Aorta (tissue), 5 donors: ENCODE data around the gene DENND1A. TPM values are rescaled to one million over a fixed set of nuclear protein-coding genes. Genes with fewer than 3 reads are reported as not detected.

Experiments used
- ATAC-seq: fragments of 200-7000 bp; cut with Tn5 transposase; one replicate; pipeline ENCODE4 v1.9.1; 2022; ENCODE audit warnings: moderate library complexity; ENCODE audit not compliant: low FRiP score
- DNase-seq, 2 donors: peaks; one replicate each; pipeline ENCODE4 v3.0.0-alpha.2; 2020
- H3K27ac ChIP-seq, 2 donors: one replicate each; pipeline ENCODE4 v1.5.1; 2013; ENCODE audit warnings: low read length in 2 of 2, mild to moderate bottlenecking in 2 of 2, moderate library complexity in 2 of 2, control low read depth in 1 of 2, inconsistent platforms in 1 of 2, low read depth in 1 of 2
- H3K27me3 ChIP-seq, 2 donors: one replicate each; pipeline ENCODE4 v1.6.1; 2013; ENCODE audit warnings: control low read depth in 1 of 2, low read length in 1 of 2, mild to moderate bottlenecking in 1 of 2, moderate library complexity in 1 of 2; ENCODE audit not compliant: insufficient read depth in 2 of 2, control insufficient read depth in 1 of 2
- H3K36me3 ChIP-seq, 2 donors: one replicate each; pipeline ENCODE4 v1.6.1; 2013; ENCODE audit warnings: control low read depth in 1 of 2, low read length in 1 of 2, mild to moderate bottlenecking in 1 of 2; ENCODE audit not compliant: insufficient read depth in 2 of 2, control insufficient read depth in 1 of 2
- H3K4me1 ChIP-seq, 2 donors: one replicate each; pipeline ENCODE4 v1.6.1; 2013; ENCODE audit warnings: low read length in 2 of 2, control low read depth in 1 of 2, mild to moderate bottlenecking in 1 of 2, moderate library complexity in 1 of 2; ENCODE audit not compliant: insufficient read depth in 2 of 2, control insufficient read depth in 1 of 2
- H3K4me3 ChIP-seq, 2 donors: one replicate each; pipeline ENCODE4 v1.5.1; 2013; ENCODE audit warnings: low read length in 2 of 2, control low read depth in 1 of 2, mild to moderate bottlenecking in 1 of 2
- H3K9me3 ChIP-seq: one replicate; pipeline ENCODE4 v1.6.1; 2013; ENCODE audit warnings: mild to moderate bottlenecking, low read length; ENCODE audit not compliant: control insufficient read depth
- WGBS, 2 donors: extraction: QIAGEN DNeasy Blood & Tissue Kit; methylation state at CpG; one replicate each; pipeline ENCODE4 v1.1.7; 2013; 5-methylcytosine and 5-hydroxymethylcytosine counted together
- intact Hi-C, 2 donors: fragments of 100-400 bp; cut with DNase I; formaldehyde crosslinking; loops; one replicate each; pipeline versions ENCODE4 v1.14.2 to v1.15.0; 2022
- polyA plus RNA-seq, 2 donors: library from polyadenylated mRNA; stranded (reverse); fragments of 200-250 nt; gene quantifications; one replicate each; pipeline ENCODE4 v1.2.3, GENCODE V29; 2013
- total RNA-seq, 2 donors: library from RNA; stranded (reverse); fragmentation: NEBNext Ultra II Directional; extraction: Animal tissue kit (Norgen Biotek cat#: 25700); gene quantifications; one replicate each; pipeline ENCODE4 v1.2.1, GENCODE V29; 2021
- donor health status: healthy with polysubstance abuse.
- donor health status: Bipolar disorder and iron deficiency.
- donor health status: DM: no; HTN: no; CAD: no.
- donor health status: DM: no; HTN: no; CAD: no.
- donor health status: DM: yes; HTN: yes; CAD: no.

DENND1A gene
- total and polyA plus RNA-seq, 4 donors = 6.9 to 31.4 (median 15.3) TPM

DNA sequence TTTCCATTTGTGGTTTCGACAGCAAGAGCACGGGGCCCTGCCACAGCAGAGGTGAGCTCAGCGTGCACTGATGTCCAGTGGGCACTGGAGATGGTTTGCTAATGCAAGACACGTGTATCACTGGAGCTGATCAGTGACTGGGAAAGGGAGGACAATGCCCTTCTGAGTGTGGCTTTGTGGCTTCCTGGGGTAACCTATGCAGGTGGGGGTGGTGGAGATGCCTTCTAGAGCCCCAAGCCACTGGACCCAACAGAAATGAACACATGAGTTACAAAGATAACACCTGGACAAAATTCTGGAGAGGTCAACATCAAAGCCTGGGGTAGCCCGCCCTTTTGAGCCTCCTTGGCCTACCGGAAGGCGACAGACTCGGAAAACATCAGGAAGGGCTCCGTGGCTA, 312.6 kb downstream of the DENND1A start:
- intact Hi-C loops = no loop called here
- H3K9me3 ChIP-seq = no peaks in the 10 kb centered on the region
- no peak overlapping the region for H3K27ac ChIP-seq
- 98% methylated on average over 9 of the region's 9 CpGs for WGBS, 2 donors
- no peak overlapping the region for H3K4me3 ChIP-seq
- DNase-seq (no peak), ATAC-seq (no peak)
- H3K27me3 ChIP-seq = no peaks in the 10 kb centered on the region
- H3K36me3 ChIP-seq = no peaks in the 10 kb centered on the region
- no peaks in the 10 kb centered on the region for H3K4me1 ChIP-seq

GRCh38 chr9:123616707-123617106, 313.2 kb downstream of the DENND1A start:
- H3K27me3 ChIP-seq = no peaks in the 10 kb centered on the region
- H3K27ac ChIP-seq = no peak overlapping the region
- DNase-seq (no peak), ATAC-seq (no peak)
- H3K9me3 ChIP-seq = no peaks in the 10 kb centered on the region
- no peaks in the 10 kb centered on the region for H3K4me1 ChIP-seq
- WGBS, 2 donors = 97 to 98% methylated on average over 8 of the region's 8 CpGs
- intact Hi-C loops = no loop called here
- no peak overlapping the region for H3K4me3 ChIP-seq
- H3K36me3 ChIP-seq = no peaks in the 10 kb centered on the region

- no peak overlapping the region for H3K27ac ChIP-seq
- WGBS, 2 donors = 94 to 95% methylated on average over 1 of the region's 1 CpG
- H3K4me3 ChIP-seq = no peak overlapping the region
- intact Hi-C loops = no loop called here
- H3K9me3 ChIP-seq = no peaks in the 10 kb centered on the region
- DNase-seq (no peak), ATAC-seq (no peak)
- H3K4me1 ChIP-seq = no peaks in the 10 kb centered on the region
- H3K27me3 ChIP-seq = no peaks in the 10 kb centered on the region
- H3K36me3 ChIP-seq = no peaks in the 10 kb centered on the region
Observed at GRCh38 chr9:123615381-123615780, 314.5 kb downstream of the DENND1A start.

- Histone ChIP-seq H3K4me3 (no peak overlapping the region), H3K9me3 (no peaks in the 10 kb centered on the region), H3K27ac (no peak overlapping the region), H3K36me3 (no peaks in the 10 kb centered on the region), H3K27me3 (no peaks in the 10 kb centered on the region), H3K4me1 (no peaks in the 10 kb centered on the region)
- ATAC-seq = no peak
- intact Hi-C loops = no loop called here
- DNase-seq = no peak
- 95 to 97% methylated on average over 11 of the region's 11 CpGs for WGBS, 2 donors
Observed at GRCh38 chr9:123614306-123615263, 315.3 kb downstream of the DENND1A start.

GRCh38 chr9:123611226-123611625, 318.7 kb downstream of the DENND1A start:
- ATAC-seq = no peak
- WGBS, 2 donors = 3 to 10% methylated on average over 1 of the region's 1 CpG
- no peaks in the 10 kb centered on the region for H3K4me1 ChIP-seq
- H3K27ac ChIP-seq = no peak overlapping the region
- intact Hi-C loops = no loop called here
- H3K27me3 ChIP-seq = no peaks in the 10 kb centered on the region
- peaks cover 2 to 3% of the 10 kb centered on the region in 2 donors for H3K36me3 ChIP-seq
- DNase-seq = no peak
- no peak overlapping the region for H3K4me3 ChIP-seq
- no peaks in the 10 kb centered on the region for H3K9me3 ChIP-seq

GRCh38 chr9:123609844-123610243, 320.1 kb downstream of the DENND1A start:
- no peaks in the 10 kb centered on the region for H3K27me3 ChIP-seq
- ATAC-seq = no peak
- WGBS, 2 donors = 95% methylated on average over 6 of the region's 6 CpGs
- H3K27ac ChIP-seq = no peak overlapping the region
- H3K4me1 ChIP-seq = no peaks in the 10 kb centered on the region
- intact Hi-C loops = no loop called here
- H3K9me3 ChIP-seq = no peaks in the 10 kb centered on the region
- H3K36me3 ChIP-seq = peaks cover 2 to 3% of the 10 kb centered on the region in 2 donors
- no peak overlapping the region for H3K4me3 ChIP-seq
- DNase-seq = no peak

DNA sequence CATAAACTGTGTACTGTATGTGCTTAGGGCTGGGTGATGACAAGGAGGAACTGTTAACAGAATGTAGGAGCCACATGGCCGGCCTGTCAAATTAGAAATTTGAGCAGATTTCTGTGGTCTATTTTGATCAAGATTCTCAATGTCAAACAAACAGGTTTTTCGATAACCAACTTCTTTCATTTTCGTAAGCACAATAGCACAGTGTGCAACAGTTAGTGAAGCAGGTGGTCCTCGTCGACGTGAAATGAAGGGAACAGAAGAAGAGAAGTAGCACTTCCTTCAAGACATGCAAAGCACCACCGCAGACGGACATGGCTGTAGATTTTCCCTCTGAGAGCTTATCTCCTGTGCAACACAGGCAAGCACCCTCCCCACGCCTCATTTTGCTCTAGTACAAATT, 321.8 kb downstream of the DENND1A start:
- no peaks in the 10 kb centered on the region for H3K27me3 ChIP-seq
- no peaks in the 10 kb centered on the region for H3K4me1 ChIP-seq
- no peaks in the 10 kb centered on the region for H3K9me3 ChIP-seq
- WGBS, 2 donors = 96% methylated on average over 9 of the region's 9 CpGs
- ATAC-seq (no peak), DNase-seq (no peak)
- H3K4me3 ChIP-seq = no peak overlapping the region
- intact Hi-C loops = no loop called here
- peaks cover 2 to 3% of the 10 kb centered on the region in 2 donors for H3K36me3 ChIP-seq
- H3K27ac ChIP-seq = no peak overlapping the region

DNA sequence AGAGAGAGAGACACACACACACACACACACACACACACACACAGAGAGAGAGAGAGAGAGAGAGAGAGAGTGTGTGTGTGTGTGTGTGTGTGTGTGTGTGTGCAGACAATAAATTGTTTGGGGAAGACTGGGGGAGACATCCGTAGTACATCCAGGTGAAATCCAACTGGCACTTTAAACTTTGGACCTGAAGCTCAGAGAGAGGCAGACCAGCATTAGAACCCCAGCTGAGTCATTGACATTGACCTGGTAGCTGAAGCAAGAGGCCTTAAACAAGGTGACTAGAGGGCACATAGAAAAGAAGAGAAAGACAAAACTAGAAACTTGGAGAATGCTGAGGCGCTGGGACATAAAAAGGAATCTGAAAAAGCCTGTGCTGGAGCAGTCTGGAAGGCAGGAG, 322.4 kb downstream of the DENND1A start:
- DNase-seq (no peak), ATAC-seq (no peak)
- Histone ChIP-seq H3K4me3 (no peak overlapping the region), H3K27me3 (no peaks in the 10 kb centered on the region), H3K9me3 (no peaks in the 10 kb centered on the region), H3K4me1 (no peaks in the 10 kb centered on the region), H3K27ac (no peak overlapping the region), H3K36me3 (peaks cover 2 to 3% of the 10 kb centered on the region in 2 donors)
- intact Hi-C loops = no loop called here
- WGBS, 2 donors = 97 to 98% methylated on average over 2 of the region's 2 CpGs

GRCh38 chr9:123606141-123606540, 323.8 kb downstream of the DENND1A start:
- H3K27me3 ChIP-seq = no peaks in the 10 kb centered on the region
- no peaks in the 10 kb centered on the region for H3K4me1 ChIP-seq
- 96 to 99% methylated on average over 5 of the region's 5 CpGs for WGBS, 2 donors
- H3K36me3 ChIP-seq = peaks cover 2 to 4% of the 10 kb centered on the region in 2 donors
- no peak for DNase-seq
- H3K4me3 ChIP-seq = no peak overlapping the region
- no peak overlapping the region for H3K27ac ChIP-seq
- intact Hi-C loops = no loop called here
- H3K9me3 ChIP-seq = no peaks in the 10 kb centered on the region
- ATAC-seq = no peak
